Medulla oblongata (tissue), 1 donor: ENCODE measurements around the gene OPCML.

Experiments
- DNase-seq: peaks from one replicate; pipeline ENCODE4 v3.0.0-alpha.2; 2015; ENCODE audit errors: extremely low spot score

The OPCML gene

DNA sequence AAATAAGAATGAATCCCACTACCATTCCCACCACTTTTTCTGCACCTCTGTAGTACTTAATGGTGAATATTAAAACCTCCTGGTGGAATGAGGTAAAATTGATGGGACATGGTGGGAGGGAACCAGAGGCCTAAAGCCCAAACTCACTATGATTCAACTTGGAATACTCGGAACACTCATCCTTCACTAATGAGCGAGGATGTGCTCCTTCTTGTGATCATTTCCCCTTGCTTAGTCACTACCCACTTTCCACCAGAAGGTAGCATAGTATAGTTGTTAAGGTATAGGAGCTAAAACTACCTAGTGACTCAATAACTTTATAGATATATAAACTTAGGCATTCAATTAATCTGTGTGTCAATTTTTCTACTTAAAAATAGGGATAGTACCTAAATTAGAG lies 728.9 kb downstream of the OPCML start:
- DNase-seq, result no peak

DNA sequence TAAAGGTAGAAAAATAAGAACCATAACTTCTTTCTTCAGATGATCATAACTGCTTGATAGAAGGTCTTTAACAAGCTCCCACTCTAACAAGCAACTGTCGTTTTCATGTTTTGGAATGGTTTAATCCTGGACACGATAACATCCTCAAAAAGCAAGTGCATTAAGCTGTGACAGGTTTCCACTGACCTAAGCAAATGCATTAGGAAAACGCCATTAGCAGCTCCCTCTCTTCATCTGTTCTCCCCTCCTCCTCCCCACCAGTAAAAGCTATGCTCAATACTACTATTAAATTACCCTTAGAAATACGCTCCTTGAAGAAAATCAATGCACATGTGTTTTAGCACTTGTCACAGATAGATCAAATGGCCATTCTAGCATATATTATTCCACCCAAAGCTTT lies 729.4 kb downstream of the OPCML start:
- no peak for DNase-seq

DNA sequence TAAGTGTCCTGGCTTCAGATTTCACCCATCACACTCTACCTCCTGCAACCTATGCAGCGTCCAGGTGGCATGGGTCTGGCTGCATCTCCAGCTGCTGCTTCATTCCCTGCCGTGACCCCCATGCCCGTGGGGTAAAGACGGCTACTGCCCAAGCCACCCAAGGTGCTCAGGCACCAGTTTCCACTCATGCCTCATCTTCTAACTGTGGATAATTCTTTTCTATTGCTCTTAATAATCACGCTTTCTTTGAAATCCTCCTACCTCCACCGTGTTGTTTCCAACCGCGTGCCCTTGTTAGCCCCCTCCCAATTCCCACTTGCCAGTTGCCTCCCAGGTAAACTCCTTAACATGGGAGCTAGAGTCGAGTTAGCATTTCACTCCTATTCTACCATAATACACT lies 738.5 kb downstream of the OPCML start:
- no peak for DNase-seq

DNA sequence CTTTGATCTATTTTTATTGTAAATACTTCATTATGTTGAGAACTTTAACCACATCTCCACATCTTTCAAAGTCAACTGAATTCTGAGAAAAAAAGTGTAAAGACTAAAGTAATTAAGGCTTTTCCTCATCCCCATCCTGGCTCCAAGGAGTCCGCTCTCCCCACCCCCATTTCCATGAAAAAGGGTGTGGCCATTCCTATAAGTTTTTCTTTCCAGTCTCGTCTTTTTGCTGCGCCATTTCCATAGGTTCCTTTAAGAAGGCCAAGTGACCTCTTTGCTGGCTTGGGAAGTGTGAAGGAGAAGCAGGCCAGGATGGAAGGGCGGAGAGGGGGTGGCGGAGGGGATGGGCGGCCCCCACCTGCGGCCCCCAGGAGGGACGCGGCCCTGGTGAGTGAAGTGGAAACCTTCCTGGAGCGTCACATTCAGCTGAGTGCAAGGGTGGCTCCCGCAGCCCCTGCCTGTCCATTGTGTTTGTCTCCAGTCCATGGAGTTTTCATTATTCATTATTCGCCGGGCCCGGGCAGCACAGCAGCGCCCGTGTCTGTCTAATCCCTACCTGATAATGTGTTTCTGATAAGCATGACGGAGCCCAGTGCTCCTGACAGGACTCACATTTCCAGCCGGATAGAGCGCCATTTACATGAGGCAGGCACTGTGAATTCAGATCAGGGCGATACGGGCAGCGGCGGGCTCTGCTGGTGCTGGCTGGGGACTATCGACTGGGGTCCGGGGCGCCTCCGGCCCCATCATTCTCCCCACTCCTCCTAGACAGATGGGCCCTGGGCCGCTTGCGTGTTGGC lies 739.8 kb downstream of the OPCML start:
- DNase-seq, result no peak

DNA sequence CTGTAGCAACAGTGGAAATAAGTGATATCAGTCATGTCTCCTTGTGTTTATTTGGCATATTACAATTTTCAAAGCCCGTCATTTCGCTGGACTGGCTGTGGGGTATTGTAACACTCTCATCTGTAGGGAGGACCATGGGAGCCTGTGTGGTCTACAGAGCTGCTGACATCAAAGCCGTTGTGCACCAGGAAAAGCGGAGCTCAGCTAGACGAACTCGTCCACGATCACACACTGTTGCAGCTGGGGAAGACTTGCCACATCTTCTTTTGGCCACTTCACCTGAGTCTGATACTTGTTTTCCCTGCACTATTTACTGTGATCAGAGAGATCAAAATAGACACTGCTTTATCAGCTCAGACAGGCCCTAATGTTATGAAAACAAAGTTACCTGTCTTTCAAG lies 741.3 kb downstream of the OPCML start:
- no peak for DNase-seq

DNA sequence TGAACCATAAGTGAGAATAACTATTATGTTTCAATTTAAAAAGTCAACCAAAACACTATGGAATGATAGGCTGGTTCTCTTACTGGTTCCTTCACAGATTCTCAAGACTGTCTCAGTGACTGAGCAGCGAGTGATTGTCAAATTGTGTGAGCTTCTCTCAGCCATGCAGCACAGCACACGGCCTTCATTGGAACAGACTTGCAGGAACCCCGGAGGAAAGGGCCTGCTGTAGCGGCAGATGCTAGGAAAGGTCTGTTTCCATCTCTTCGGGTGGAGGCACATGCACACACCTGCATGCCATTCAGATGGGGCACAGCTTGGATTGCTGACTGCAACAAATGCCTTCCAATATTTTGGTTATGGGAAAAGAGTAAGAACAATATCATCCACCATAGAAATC lies 741.8 kb downstream of the OPCML start:
- no peak for DNase-seq

DNA sequence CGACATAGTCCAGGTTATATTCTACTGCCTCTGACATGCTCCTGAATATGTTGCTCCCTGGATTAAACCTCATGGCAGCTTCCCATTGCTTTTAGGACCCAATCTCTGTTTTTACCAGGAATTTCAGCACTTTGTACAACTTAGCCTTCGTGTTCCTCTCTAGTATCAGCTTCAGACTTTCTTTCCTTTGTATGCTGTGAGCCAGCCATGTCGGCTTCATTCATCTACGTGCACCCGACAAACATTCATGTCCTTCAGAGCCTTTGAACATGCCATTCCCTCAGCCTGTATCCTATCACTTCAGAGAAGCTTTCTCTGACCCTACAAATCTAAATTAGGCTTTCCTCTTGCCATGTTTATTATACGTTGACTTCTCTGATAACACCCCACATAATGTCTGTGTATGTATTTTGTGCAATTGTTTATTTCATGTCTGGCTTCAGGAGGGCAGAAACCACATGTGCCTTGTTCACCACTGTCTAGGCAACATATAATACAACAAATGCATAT lies 743.4 kb downstream of the OPCML start:
- no peak for DNase-seq

DNA sequence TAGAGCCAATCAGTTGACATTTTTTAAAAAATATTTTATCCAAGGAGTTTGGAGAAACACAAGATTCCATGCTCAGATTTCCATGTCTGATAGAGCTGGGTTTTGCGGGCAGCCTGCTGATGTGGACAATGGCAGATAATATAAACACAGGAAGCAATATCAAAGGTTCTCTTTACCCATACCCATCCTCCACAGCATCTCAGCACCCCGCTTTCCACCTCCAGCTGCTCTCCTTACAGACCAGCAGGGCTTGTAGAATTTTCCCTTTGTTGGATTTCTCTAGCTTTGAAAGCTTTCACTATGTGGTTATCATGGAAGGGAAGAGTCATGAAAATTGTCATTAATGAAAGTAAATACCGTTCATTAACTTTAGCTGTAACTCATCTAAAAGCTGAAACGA lies 746.4 kb downstream of the OPCML start:
- DNase-seq, result no peak

DNA sequence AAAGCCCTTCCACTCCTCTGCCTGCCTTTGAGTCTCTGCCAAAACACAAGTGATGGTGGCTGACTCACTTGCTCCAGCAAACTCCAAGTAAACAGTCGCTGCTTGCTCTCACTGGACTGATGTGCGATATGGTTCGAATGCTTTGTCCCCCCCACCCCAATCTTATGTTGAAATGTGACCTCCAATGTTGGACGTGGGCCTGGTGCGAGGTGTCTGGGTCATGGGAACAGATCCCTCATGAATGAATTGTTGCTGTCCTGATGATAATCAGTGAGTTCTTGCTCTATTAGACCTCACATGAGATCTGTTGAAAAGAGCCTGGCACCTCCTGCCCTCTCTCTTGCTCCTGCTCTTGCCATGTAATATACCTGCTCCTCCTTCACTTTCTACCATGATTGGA lies 747.9 kb downstream of the OPCML start:
- no peak for DNase-seq

DNA sequence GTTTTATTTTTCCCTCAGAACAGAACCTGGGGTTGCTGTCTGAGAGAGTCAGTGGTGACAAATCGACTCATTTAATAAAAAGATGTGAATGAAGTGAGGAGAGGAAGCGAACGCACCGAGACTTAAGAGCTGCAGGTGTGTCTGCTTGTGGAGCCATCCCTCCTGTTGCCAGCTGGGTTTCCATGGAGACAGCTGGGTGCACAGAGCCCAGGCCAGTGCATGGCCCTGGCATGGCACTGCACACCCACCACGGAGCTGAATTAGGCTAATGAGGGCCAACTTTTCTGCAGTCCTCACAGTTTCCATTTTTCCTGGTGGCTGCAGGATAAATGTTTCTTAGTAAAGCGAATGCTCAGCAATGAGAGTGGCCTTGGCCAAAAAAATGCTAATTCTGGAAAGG lies 750.2 kb downstream of the OPCML start:
- no peak for DNase-seq

DNA sequence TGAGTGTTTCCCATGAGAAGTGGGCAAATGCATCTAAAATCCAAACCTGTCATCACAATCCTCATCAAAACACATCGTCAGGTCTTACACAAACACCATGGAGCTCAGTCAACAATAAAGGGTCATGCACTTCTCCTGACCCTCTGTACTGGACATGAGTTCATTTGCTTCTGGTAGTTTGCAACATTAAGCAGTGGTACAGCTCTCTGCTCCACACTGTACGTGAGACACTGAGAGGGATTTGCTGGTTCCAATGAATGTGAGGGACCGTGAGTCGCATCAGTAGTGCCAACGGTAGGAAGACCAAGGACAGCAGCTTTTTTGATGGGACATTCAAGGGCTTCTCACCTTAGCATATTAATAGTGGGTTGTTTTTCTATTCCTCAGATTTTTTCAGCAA lies 752.3 kb downstream of the OPCML start:
- no peak for DNase-seq

DNA sequence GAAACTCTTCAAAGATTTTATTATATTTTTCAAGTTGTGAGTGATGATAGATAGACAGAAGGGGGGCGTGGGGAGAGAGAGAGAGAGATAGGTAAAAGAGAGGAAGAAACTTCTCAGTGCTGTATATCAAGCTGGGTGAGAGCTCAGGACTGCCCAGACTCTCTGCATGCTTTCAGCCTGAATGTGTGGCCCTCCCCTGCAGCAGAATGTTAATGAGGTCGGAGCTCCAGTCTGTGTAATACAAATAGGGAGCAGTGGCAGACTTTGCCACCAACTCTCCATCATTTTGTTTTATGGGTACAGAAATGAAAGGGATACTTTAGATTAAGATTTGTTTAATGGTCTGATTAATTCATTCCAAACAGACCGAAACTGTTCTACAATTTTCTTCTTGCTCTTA lies 752.8 kb downstream of the OPCML start:
- no peak for DNase-seq

DNA sequence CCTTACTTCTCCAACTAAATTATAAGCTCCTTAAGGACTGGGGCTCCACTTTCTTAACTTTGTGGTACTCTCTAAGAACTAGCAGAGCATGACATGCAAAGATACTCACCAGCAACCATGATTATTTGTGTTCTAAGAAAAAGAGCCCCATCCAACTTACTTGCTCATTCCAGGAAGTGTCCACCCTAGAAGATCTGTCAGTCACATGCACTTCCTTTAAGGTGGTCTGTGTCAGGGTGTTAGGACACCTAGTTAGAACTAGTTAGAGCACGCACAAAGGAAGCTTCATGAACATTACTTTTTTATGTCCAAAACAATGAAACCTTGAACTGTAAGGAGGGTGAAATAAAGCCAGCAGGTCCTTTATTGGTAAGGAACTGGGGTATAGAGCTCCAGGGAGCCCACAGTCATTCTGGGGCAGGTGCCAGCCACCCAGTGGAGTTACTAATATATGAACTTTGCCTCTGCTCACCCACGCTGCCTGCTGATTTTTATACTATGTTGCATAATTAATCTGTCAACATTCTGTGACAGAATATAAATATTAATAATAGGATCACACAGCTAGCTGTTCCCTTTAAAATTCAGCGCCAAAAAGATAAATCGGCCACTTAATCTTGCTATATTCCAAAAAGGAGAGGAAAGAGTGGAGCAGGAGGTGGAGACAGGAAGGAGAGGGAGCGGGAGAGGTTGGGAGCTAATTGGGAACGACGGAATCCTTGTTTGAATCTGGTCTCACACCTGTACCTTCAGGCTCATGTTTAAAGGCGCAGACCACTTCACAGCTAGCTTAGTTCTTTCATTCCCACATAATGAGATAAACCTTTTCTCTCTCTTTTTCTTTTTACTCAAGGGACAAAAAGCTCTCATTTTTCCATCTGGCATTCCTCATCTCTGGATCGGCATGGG lies 755.0 kb downstream of the OPCML start:
- DNase-seq, result no peak

DNA sequence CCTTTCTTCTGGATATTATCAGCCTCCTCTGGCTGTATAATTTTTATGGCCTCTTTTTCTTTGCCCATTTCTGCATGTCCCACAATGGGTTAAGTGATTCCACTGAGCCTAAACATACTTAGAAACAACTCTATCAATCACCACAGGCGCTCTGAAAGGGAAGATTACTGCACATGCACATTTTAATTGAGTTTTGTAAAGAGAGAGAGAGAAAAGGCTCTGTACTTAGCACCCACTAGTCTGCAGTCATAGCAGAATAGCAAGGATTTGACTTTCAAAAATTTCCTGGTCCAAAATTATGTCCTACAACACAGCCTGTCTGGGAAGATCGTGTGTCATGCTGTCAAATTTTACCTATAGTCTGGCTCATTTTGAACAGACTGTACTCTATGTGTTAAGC lies 758.5 kb downstream of the OPCML start:
- no peak for DNase-seq

DNA sequence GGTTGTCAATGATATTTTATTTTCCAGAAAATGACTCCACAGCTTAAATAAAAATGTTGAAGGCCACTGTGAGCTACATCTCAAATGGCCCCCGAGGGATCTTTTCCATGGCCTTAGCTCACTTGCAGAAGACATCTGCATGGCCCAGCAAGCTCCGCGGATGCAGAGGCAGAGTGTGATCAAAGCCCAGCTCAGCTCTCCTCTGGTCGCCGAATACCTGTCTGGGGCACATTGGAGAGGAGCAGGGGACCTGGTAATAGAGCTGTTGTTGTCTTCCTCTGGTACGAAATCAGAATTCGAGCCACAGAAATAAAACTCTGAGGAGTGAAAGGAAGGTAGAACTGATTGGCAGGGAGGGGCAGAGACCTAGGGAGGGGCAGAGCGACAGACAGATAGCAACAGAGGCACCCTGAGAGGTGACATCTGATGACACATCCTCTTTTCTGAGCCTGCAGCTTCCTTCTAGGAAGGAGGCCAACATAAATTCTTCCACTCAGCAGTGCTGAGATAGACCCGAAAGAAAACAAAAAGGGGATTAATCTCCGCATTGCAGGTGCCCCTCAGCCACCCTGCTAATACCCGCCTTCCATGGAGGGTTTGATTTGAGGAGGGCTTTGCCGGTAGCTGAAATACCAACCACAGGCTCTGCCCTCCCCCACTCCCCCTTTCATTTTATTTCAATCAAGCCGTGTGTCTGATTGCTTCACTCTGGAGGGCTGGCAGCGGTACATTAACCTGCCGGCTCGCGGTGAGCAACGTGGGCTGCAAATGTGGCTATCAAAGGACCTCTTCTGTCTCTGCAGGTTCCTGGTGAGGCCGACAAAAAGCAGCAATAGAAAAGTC lies 759.4 kb downstream of the OPCML start:
- DNase-seq, result no peak

DNA sequence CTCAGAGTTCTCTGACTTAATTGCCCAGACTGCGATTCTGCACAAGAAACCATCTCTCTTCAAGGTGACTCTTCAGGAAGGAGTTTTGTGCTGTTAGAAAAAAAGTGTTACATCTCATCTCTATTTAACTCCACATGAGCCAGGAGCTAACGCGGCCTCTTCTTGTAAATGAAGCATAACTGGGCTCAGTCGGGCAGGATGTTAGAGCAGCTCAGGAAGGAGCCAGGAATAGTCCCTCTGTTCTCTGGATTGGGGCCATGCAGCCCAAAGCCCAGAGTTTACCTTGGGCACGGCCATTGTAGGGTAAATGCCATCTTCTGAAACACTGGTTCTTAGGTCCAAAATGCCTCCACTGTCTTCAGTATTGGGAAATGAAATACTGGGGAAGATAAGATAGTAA lies 760.6 kb downstream of the OPCML start:
- no peak for DNase-seq

DNA sequence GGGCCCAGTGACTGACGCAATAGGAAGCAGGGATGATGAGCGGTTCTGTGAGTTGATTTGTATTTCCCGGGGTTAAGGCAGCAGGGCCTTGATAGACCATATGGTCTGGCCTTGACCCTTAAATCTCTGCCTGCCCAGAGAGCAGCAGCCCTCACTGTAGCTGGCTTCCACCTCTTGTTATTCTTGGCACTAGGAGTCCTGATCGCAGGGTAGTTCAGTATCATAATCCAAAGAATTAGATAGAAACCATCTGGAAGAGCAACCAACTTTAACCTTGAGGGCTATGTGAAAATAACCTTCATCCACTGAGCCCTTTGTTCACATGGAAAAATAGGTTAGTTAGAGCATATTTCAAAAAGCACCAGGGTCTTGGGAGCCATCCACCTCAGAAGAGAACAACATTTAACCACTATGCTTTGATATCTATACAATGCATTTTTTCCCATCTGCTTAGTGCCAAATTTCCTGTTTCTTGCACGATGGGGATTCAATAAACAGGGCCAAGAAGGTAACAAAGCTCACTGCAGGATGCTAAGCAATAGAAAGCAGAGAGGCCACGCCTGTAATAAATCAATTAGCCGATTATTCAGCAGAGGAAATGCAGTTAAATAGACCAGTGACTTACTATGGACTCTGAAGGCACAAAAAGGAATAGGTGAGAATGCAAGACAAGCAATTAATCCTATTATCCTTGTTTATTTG lies 761.3 kb downstream of the OPCML start:
- DNase-seq, result no peak

DNA sequence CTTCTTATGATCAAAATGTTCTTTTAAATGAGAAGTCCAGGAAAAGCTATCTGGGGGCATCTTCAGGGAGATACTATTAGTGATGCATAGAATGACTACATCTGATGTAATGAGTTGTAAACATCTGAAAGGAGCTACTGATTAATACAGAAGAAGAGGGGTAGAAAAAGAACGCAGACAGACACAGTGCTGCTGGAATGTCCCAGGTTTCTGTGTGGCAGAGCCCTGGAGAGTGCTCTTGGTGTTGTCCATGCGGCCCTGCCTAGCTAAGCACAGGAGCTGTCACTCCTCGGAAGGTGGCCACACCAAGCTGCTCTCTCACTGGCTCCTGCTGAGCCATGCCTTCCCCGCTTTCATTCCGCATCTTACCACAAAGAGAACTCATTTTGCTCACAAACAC lies 768.8 kb downstream of the OPCML start:
- no peak for DNase-seq

DNA sequence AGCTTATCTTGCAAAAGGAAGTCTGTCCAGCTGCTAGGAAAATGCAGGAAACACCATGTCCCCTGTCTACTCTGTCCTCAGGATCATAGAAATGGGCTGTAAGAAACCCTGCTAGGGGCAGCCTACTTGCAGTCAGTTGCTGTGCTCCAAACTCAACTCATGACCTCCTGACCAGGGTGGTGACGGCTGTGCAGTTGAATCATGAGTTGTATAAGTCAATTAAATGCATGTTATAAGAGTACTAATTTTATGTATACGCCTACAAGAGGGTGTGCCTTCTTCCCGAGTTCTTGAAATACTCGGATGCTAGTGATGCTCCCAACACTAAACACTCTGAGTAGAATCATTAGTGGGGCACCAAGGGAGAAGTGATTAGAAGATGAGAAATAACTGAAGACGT lies 776.4 kb downstream of the OPCML start:
- DNase-seq, result no peak

DNA sequence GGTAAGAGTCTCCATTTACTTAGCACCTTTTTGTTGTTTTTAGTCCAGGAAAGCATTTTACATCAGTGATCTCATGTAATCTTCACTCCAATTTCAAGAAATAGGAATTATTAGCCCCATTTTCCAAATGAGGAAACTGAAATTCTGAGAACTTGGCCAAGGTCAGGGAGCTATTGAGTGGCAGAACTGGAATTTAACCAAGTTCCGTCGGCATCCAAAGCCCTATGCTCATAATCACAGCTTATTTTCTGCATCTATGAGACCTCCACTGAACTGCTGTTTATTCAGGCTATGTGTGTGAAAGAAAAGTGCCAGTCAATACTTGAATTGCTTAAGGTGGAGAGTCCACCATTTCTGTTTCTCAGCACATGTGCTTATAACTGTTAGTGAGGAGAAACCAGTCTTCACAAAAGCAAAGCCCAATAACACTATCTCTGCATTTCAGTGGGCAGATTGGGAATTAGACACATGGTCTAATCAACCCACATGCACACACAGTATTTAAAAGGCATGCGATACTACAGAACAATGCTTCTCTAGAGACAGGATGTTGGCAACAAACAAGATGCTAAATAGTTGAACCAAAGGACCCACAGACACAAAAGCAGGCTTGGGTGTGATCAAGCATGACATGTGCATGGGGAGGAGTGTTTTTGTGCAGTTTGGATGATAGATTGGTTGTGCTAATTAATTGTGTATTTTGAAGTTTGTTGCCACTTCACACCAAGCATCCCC lies 780.6 kb downstream of the OPCML start:
- peak; percentile 3 for DNase-seq

DNA sequence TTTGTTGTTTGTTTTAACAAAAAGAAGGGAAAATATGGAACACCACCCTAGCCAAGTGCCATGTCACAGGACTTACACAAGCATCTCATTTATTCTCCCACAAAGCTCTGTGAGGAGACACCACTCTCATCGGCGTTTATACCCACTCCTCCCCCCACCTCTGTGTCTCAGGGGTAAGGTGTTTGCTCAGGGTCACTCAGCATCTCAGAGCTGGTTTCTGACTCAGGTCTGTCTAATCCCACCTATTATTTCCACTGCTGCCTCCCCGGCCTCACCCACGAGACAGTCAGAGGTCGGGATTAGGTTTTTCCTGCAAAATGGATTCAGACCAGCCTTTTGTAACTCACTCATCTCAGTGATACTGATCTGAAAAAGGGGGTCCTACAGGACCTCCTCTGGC lies 786.0 kb downstream of the OPCML start:
- DNase-seq, result no peak
